NCI-H146 treated with DMSO at 0.1 percent for 48 hours (cell line): Measurements from ENCODE around the gene SSU72.
"Not testable (repeated sequence)": the region's sequence is repeated elsewhere in the genome, so short reads cannot be mapped to it uniquely, and the experiment has no call there.

ENCODE experiments used
- DNase-seq: peaks from one replicate; lab custom pipeline; 2025; ENCODE audit not compliant: unreplicated experiment; lab: John Stamatoyannopoulos, UW

Gene SSU72

GRCh38 chr1:1529936-1530335 is 44.7 kb downstream of the SSU72 start:
- no peak for DNase-seq

- DNase-seq: no peak
Observed at GRCh38 chr1:1529321-1529720, 45.3 kb downstream of the SSU72 start.

- no peak for DNase-seq
Observed at GRCh38 chr1:1528301-1529267, 46.1 kb downstream of the SSU72 start.

- DNase-seq: no peak
Observed at GRCh38 chr1:1527092-1527816, 47.4 kb downstream of the SSU72 start.

- DNase-seq: not testable (repeated sequence)
Observed at GRCh38 chr1:1526476-1526875, 48.2 kb downstream of the SSU72 start.

- DNase-seq: not testable (repeated sequence)
Observed at GRCh38 chr1:1524750-1525383, 49.8 kb downstream of the SSU72 start.

GRCh38 chr1:1523651-1524050 is 51.0 kb downstream of the SSU72 start:
- DNase-seq: not testable (repeated sequence)

GRCh38 chr1:1523226-1523625 is 51.4 kb downstream of the SSU72 start:
- DNase-seq: not testable (repeated sequence)

GRCh38 chr1:1522536-1522935 is 52.1 kb downstream of the SSU72 start:
- not testable (repeated sequence) for DNase-seq

- DNase-seq: no peak
Observed at GRCh38 chr1:1521331-1521730, 53.3 kb downstream of the SSU72 start.

- DNase-seq: not testable (repeated sequence)
Observed at GRCh38 chr1:1519805-1520505, 54.7 kb downstream of the SSU72 start.

GRCh38 chr1:1518621-1519007 is 56.0 kb downstream of the SSU72 start:
- DNase-seq: not testable (repeated sequence)

- no peak for DNase-seq
Observed at GRCh38 chr1:1517973-1518620, 56.6 kb downstream of the SSU72 start.

GRCh38 chr1:1516923-1517322 is 57.7 kb downstream of the SSU72 start:
- not testable (repeated sequence) for DNase-seq

GRCh38 chr1:1514376-1514775 is 60.3 kb downstream of the SSU72 start:
- DNase-seq: not testable (repeated sequence)

- not testable (repeated sequence) for DNase-seq
Observed at GRCh38 chr1:1513675-1514074, 61.0 kb downstream of the SSU72 start.

GRCh38 chr1:1512425-1512824 is 62.2 kb downstream of the SSU72 start:
- not testable (repeated sequence) for DNase-seq

GRCh38 chr1:1511533-1512285 is 63.0 kb downstream of the SSU72 start, which contains the start of gene ATAD3A:
ATAD3A (plus strand) TSS chr1:1512162; CDS start chr1:1512269, 107 bp downstream.
- peak; percentile 82 for DNase-seq

GRCh38 chr1:1510912-1511532 is 63.6 kb downstream of the SSU72 start:
- peak; percentile 2 for DNase-seq
